ENCODE measurements around the gene ITPKC. TPM values are rescaled to one million over a fixed set of nuclear protein-coding genes. Genes with fewer than 3 reads are reported as not detected.

The ITPKC gene
- total RNA-seq, 4 donors from 2014 or later = 14.7 to 56.1 (median 33.8) TPM

- intact Hi-C loops (cut with DNase I; ENCODE audit: low total_unique reads) = loop anchor here (10.0 kb wide), 1 partner anchor 751 kb away; the partner anchor contains the start of gene ZNF546
- peak overlapping the region in 1 of 4 donors; percentile 7 for H3K27ac ChIP-seq
- 75 to 83% methylated on average over 6 to 7 of the region's 7 CpGs for WGBS, 2 donors (ENCODE audit: low coverage in 1 of 2)
These were observed 28.5 kb downstream of the ITPKC start for GRCh38 chr19:40745402-40745780.

GRCh38 chr19:40747536-40747935, 30.6 kb downstream of the ITPKC start:
- no peak for DNase-seq
- Histone ChIP-seq H3K4me3 (no peak overlapping the region), H3K27ac (no peak overlapping the region), H3K4me1 (peaks cover 10 to 20% (median 19%) of the 10 kb centered on the region in 4 donors), H3K9me3 (no peaks in the 10 kb centered on the region), H3K36me3 (no peaks in the 10 kb centered on the region), H3K27me3 (no peaks in the 10 kb centered on the region)
- 85 to 93% methylated on average over 4 to 7 of the region's 7 CpGs for WGBS, 2 donors (ENCODE audit: low coverage in 1 of 2)
- in situ Hi-C loops (cut with MboI; ENCODE audit: low pct_ligation_motif_present in 1 of 4, low pct_unique_long_range_greater_than_20kb in 1 of 4, low sequenced_read_pairs in 3 of 4) = no loop called here
- intact Hi-C loops (cut with DNase I; ENCODE audit: low total_unique reads) = loop anchor here (10.0 kb wide), 1 partner anchor 753 kb away; the partner anchor contains the start of gene ZNF546
- TF ChIP-seq POLR2A (IDR thresholded peaks at IDR 0.05) = no peak
- TF ChIP-seq POLR2AphosphoS5 (IDR thresholded peaks at IDR 0.05) = no peak
- TF ChIP-seq, protein P1, sequence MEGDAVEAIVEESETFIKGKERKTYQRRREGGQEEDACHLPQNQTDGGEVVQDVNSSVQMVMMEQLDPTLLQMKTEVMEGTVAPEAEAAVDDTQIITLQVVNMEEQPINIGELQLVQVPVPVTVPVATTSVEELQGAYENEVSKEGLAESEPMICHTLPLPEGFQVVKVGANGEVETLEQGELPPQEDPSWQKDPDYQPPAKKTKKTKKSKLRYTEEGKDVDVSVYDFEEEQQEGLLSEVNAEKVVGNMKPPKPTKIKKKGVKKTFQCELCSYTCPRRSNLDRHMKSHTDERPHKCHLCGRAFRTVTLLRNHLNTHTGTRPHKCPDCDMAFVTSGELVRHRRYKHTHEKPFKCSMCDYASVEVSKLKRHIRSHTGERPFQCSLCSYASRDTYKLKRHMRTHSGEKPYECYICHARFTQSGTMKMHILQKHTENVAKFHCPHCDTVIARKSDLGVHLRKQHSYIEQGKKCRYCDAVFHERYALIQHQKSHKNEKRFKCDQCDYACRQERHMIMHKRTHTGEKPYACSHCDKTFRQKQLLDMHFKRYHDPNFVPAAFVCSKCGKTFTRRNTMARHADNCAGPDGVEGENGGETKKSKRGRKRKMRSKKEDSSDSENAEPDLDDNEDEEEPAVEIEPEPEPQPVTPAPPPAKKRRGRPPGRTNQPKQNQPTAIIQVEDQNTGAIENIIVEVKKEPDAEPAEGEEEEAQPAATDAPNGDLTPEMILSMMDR (IDR thresholded peaks at IDR 0.05) = no peak
- no peak for TF ChIP-seq EP300 (IDR thresholded peaks at IDR 0.05; ENCODE audit: low read depth)

More at GRCh38 chr19:40745402-40745780, 28.5 kb downstream of the ITPKC start:
- Histone ChIP-seq H3K36me3 (no peaks in the 10 kb centered on the region), H3K9me3 (no peaks in the 10 kb centered on the region), H3K4me1 (peaks cover 9 to 12% (median 12%) of the 10 kb centered on the region in 4 donors), H3K27me3 (no peaks in the 10 kb centered on the region), H3K4me3 (no peak overlapping the region)
- DNase-seq = no peak
- in situ Hi-C loops (cut with MboI; ENCODE audit: low pct_ligation_motif_present in 1 of 4, low pct_unique_long_range_greater_than_20kb in 1 of 4, low sequenced_read_pairs in 3 of 4) = no loop called here
- no peak for TF ChIP-seq POLR2AphosphoS5 (IDR thresholded peaks at IDR 0.05)
- TF ChIP-seq POLR2A (IDR thresholded peaks at IDR 0.05) = no peak
- TF ChIP-seq, protein P1 (IDR thresholded peaks at IDR 0.05) = no peak
- TF ChIP-seq EP300 (IDR thresholded peaks at IDR 0.05; ENCODE audit: low read depth) = no peak

- peak; percentile 100 for DNase-seq
- 1 to 3% methylated on average over 5 to 43 of the region's 43 CpGs for whole genome bisulfite sequencing, 2 donors (ENCODE audit: low coverage in 1 of 2)
- in situ Hi-C loops (cut with MboI; ENCODE audit: low pct_ligation_motif_present in 1 of 4, low pct_unique_long_range_greater_than_20kb in 1 of 4, low sequenced_read_pairs in 3 of 4) = loop anchor here in 1 of 4 donors (5.0 kb wide), 1 partner anchor 33 kb away; the partner anchor contains the start of genes COQ8B and ITPKC
- peak; percentile 75 to 88 (median 87) for TF ChIP-seq POLR2AphosphoS5 (IDR thresholded peaks at IDR 0.05)
- TF ChIP-seq EP300 (IDR thresholded peaks at IDR 0.05; ENCODE audit: low read depth) = no peak
- TF ChIP-seq POLR2A (IDR thresholded peaks at IDR 0.05) = peak; percentile 67
- TF ChIP-seq, protein P1 (IDR thresholded peaks at IDR 0.05) = peak in 1 of 5 experiments; percentile 19
- Histone ChIP-seq H3K27me3 (no peaks in the 10 kb centered on the region), H3K4me1 (peaks cover 24 to 45% (median 41%) of the 10 kb centered on the region in 4 donors), H3K9me3 (no peaks in the 10 kb centered on the region), H3K27ac (peak within 1 kb of the TSS; percentile 91 to 99 (median 96)), H3K36me3 (no peaks in the 10 kb centered on the region), H3K4me3 (peak within 1 kb of the TSS; percentile 52 to 67 (median 64))
- intact Hi-C loops (cut with DNase I; ENCODE audit: low total_unique reads) = no loop called here
These were observed 33.4 kb downstream of the ITPKC start, which contains the start of gene ACTMAP for GRCh38 chr19:40750058-40750873. Gene ACTMAP (minus strand): TSS chr19:40750477. CDS start chr19:40749803, 674 bp downstream.

- peak; percentile 98 for DNase-seq
- intact Hi-C loops (cut with DNase I; ENCODE audit: low total_unique reads) = no loop called here
- peak within 1 kb of the TSS; percentile 52 to 67 (median 64) for H3K4me3 ChIP-seq
- peaks cover 26 to 52% (median 49%) of the 10 kb centered on the region in 4 donors for H3K4me1 ChIP-seq
- TF ChIP-seq POLR2AphosphoS5 (IDR thresholded peaks at IDR 0.05) = peak; percentile 95 to 98 (median 98)
- TF ChIP-seq EP300 (IDR thresholded peaks at IDR 0.05; ENCODE audit: low read depth) = no peak
- TF ChIP-seq POLR2A (IDR thresholded peaks at IDR 0.05) = peak; percentile 93
- H3K27me3 ChIP-seq = no peaks in the 10 kb centered on the region
- no peaks in the 10 kb centered on the region for H3K9me3 ChIP-seq
- in situ Hi-C loops (cut with MboI; ENCODE audit: low pct_ligation_motif_present in 1 of 4, low pct_unique_long_range_greater_than_20kb in 1 of 4, low sequenced_read_pairs in 3 of 4) = loop anchor here in 1 of 4 donors (5.0 kb wide), 1 partner anchor 34 kb away; the partner anchor contains the start of genes COQ8B and ITPKC
- H3K27ac ChIP-seq = peak within 1 kb of the TSS; percentile 91 to 99 (median 96)
- H3K36me3 ChIP-seq = no peaks in the 10 kb centered on the region
- WGBS, 2 donors (ENCODE audit: low coverage in 1 of 2) = 0% methylated on average over 4 to 46 of the region's 46 CpGs
These were observed 34.1 kb downstream of the ITPKC start, which contains the start of gene SNRPA for GRCh38 chr19:40750874-40751537. Gene SNRPA (plus strand): TSS chr19:40751203. CDS start chr19:40751409, 206 bp downstream.
